Hair follicle dermal papilla cell (primary cell): ENCODE data around the gene FAM216A. TPM values are rescaled to one million over a fixed set of nuclear protein-coding genes. Genes with fewer than 3 reads are reported as not detected.

Source experiments
- small RNA-seq: library from RNA; depleted of rRNA; stranded (forward); fragments of <200 nt; gene quantifications from one replicate; pipeline ENCODE3, GENCODE V24; 2012
- total RNA-seq: library from RNA; depleted of rRNA; stranded (reverse); fragments of >200 nt; gene quantifications from 2 replicates; pipeline ENCODE4 v1.2.3, GENCODE V29; 2012

FAM216A gene, protein sequence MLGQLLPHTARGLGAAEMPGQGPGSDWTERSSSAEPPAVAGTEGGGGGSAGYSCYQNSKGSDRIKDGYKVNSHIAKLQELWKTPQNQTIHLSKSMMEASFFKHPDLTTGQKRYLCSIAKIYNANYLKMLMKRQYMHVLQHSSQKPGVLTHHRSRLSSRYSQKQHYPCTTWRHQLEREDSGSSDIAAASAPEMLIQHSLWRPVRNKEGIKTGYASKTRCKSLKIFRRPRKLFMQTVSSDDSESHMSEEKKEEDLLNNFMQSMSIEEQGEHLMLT
- total RNA-seq: 5.7 and 6.5 TPM in 2 replicates

DNA sequence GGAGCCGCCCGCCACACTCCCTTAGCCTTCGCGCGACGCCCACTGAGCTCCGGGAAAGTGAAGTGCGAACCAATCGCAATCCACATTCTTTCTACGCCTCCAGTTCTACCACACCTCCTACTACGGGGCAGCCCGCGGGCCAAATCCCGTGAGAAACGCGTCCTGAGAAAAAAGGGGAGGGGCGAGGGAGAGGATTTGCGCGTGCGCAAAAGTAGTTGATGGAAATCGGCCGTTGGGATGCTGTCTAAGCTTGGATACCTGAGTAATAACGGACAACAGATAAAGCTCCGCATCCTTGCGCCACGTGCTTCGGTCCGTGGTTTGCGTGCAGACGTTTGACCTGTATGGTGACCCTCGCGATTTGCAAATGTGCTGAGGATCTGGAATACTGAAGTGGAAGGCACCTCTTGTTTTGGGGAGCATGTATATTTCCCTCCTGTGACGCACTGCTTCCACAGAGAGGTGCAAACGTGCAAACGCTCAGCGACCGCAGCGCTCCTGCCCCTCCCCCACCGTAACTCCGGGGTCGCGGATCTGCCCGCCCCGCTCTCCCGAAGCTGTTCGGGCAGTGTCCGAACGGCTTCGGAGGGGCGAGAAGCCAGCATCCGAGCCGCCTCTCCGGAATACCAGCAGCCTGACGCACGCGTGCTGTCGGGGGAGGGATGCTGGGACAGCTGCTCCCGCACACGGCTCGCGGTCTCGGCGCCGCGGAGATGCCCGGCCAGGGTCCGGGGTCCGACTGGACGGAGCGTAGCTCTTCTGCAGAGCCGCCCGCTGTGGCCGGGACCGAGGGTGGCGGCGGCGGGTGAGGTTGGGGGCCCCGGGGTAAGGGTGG, at the start of gene FAM216A, which contains the start of gene GPN3:
Gene FAM216A (plus strand): TSS at position 632 of the 835 bp plus-strand sequence. CDS start 31 bp downstream, at position 663.
Gene GPN3 (minus strand): TSS at position 44 of the 835 bp plus-strand sequence. CDS start 54 bp downstream, outside the sequence.

DNA sequence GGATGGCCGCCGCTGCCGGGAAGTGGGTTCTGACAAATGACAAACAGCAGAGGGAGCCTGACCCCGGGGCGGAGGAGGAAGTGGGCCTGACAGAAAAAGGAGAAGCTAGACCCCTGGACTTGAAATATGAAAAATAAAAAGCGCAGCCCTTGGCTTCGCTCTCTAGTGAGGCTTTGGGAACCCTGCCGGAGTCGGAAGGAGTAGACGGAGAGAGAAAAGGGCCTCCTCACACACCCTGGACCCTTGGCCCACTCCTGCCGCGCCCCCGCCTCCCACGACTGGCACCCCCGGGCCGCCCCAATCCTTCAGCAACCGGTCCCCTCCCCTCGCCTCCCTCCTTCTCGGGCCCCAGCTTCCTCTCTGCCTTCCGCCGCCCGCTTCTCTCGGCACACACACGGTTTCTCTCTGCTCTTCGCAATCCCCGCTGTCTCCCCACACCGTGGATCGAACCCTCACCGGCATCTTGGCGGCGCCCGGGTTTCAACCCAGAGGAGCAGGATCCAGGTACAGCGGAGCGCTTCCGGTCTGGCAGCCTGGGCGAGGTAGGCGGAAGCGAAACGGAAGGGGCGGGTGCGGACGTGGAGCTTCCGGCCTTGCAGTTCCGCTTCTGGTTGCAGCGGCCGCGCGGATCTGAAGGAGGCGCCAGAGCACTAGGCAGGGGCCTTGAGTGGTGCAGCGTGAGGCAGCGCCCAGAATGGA, 18.7 kb upstream of the FAM216A start, which contains the start of gene ARPC3:
Gene ARPC3 (minus strand): TSS at position 539 of the 699 bp plus-strand sequence. CDS start 77 bp downstream, at position 462.

DNA sequence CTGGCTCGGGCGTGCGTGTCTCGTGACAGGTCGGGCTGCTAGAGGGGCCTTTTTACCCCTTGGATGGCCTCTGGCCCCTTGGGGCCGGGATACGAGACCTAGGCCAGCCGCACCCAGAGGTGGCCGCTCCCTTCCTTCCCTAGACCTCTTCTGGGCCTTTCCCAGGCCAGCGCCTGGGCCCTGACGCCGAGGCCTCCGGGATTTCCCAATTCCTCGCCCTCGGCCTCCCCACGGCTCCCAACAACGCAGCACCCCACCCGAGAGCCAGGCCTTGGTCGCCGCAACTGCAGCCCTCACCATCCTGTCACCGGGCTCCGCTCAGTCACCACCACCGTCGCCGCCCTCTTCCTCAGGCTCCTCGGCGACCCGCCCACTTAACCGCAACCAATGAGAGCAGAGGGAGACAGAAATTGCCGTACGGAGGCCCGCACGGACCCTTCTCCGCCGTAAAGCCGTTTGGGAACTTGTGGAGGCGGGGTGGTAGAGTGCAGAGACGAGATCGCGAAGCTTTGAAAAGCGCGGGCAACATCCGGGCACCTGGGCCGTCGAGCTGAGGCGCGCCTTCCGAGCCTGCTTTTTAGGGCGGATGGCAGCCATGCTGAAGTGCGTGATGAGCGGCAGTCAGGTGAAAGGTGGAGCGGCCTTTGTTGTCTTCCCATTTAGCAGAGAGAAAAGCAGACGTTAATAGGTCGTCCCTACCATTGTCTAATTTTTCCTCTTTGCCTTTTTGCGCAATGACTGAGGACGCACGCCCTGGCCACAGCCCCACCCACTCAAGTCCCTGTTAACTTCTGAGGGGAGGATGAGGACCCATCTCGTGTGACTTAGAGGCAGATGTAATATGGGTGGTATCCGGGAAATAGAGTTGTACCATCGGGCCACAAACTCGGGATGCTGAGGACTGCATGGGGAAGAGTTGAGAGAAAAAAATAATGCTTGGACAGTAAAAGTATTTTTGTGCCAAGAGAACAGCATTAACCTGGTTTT, 33.4 kb downstream of the FAM216A start, which contains the start of the genes RAD9B and VPS29:
Gene RAD9B (plus strand): TSS at position 580 of the 987 bp plus-strand sequence. CDS start 7 bp downstream, at position 587.
Gene VPS29 (minus strand): TSS at position 360 of the 987 bp plus-strand sequence. CDS start 60 bp downstream, at position 300.

Small RNA genes within 50 kb of the gene (small RNA-seq; reads per million reads assigned to genes)
- not detected for gene RF00278

Other genes with a start within 250 kb of the FAM216A start
- 502 and 749 TPM in 2 replicates for gene ATP2A2, start 187.6 kb upstream of the FAM216A start, total RNA-seq
- gene ANAPC7, start 65.1 kb upstream of the FAM216A start, total RNA-seq: 31.1 and 37.2 TPM in 2 replicates
- gene ARPC3, start 18.5 kb upstream of the FAM216A start, total RNA-seq: 134 and 170 TPM in 2 replicates
- gene GPN3, start 588 bp upstream of the FAM216A start, total RNA-seq: 5.7 and 6.7 TPM in 2 replicates
- 46.2 and 56.2 TPM in 2 replicates for gene VPS29, start 33.3 kb downstream of the FAM216A start, total RNA-seq
- gene RAD9B, start 33.5 kb downstream of the FAM216A start, total RNA-seq: 0.65 and 0.97 TPM in 2 replicates
- 11.2 and 12.7 TPM in 2 replicates for gene PPTC7, start 114.5 kb downstream of the FAM216A start, total RNA-seq
- 32.1 and 44.3 TPM in 2 replicates for gene TCTN1, start 145.3 kb downstream of the FAM216A start, total RNA-seq
- 1.8 and 2.6 TPM in 2 replicates for gene HVCN1, start 220.3 kb downstream of the FAM216A start, total RNA-seq